DOHH2 (cell line): ENCODE data around the gene LRRC42.

Experiments used
- EZH2phosphoT487 ChIP-seq: fragments of 200-600 bp; sonication (generic); IDR thresholded peaks from 2 replicates; pipeline ENCODE4 v1.6.1; 2017; ENCODE audit warnings: borderline replicate concordance, mild to moderate bottlenecking, antibody characterized with exemption, low read length, moderate library complexity, mixed read lengths
- TF ChIP-seq, protein P1 (sequence below): fragments of 200-600 bp; sonication (generic); IDR thresholded peaks from one replicate; pipeline ENCODE4 v1.5.1; 2014; ENCODE audit warnings: antibody characterized with exemption, mild to moderate bottlenecking, low read depth, low read length; ENCODE audit not compliant: poor library complexity, severe bottlenecking

DNA sequence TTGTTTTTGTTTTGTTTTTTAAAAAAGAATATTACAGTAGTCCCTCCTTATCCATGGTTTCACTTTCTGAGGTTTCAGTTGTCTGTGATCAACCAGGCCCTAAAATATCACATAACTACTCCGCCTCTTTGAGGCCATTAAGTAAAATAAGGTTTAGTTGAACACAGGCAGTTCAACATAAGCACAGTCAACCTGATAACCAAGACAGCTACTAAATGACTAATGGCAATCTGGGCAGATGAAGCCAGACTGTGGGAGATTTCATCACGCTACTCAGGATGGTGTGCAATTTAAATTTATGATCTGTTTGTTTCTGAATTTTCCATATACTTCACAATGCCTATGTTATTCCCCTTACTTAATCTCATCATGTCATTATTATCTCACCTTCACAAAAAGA is 41.7 kb downstream of the LRRC42 start:
- TF ChIP-seq, protein P1, sequence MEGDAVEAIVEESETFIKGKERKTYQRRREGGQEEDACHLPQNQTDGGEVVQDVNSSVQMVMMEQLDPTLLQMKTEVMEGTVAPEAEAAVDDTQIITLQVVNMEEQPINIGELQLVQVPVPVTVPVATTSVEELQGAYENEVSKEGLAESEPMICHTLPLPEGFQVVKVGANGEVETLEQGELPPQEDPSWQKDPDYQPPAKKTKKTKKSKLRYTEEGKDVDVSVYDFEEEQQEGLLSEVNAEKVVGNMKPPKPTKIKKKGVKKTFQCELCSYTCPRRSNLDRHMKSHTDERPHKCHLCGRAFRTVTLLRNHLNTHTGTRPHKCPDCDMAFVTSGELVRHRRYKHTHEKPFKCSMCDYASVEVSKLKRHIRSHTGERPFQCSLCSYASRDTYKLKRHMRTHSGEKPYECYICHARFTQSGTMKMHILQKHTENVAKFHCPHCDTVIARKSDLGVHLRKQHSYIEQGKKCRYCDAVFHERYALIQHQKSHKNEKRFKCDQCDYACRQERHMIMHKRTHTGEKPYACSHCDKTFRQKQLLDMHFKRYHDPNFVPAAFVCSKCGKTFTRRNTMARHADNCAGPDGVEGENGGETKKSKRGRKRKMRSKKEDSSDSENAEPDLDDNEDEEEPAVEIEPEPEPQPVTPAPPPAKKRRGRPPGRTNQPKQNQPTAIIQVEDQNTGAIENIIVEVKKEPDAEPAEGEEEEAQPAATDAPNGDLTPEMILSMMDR, result no peak
- TF ChIP-seq EZH2phosphoT487, result no peak
